Measurements from ENCODE around the gene PLCL2.

The PLCL2 gene

DNA sequence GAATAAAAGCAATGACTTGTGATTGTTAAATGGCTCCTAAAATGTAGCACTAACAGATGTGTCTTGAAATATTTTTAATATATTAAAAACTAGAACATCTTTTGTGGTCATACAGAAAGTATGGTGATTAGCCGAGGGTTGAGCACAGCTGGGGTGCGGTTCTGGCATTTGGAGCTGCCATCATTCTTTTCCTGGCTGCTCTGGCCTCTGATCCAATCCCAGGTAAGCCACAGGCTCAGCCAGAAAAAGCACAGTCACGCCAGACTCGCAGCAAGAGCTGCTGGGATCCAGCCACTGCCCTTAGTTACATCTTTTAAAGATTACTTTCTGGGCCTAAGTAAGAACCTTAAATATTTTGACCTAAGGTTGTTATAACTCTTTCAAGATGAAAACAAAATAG is 196.8 kb downstream of the PLCL2 start:
- no peak overlapping the region for H3K27ac ChIP-seq (ENCODE audit: low read depth, low read length, poor library complexity, severe bottlenecking)
- no peaks in the 10 kb centered on the region for H3K9me3 ChIP-seq (ENCODE audit: low read length)
- H3K4me3 ChIP-seq (ENCODE audit: low read depth, low read length, poor library complexity, severe bottlenecking), result no peak overlapping the region
- H3K27me3 ChIP-seq (ENCODE audit: insufficient read depth, low read length), result no peaks in the 10 kb centered on the region
- TF ChIP-seq, protein P1, sequence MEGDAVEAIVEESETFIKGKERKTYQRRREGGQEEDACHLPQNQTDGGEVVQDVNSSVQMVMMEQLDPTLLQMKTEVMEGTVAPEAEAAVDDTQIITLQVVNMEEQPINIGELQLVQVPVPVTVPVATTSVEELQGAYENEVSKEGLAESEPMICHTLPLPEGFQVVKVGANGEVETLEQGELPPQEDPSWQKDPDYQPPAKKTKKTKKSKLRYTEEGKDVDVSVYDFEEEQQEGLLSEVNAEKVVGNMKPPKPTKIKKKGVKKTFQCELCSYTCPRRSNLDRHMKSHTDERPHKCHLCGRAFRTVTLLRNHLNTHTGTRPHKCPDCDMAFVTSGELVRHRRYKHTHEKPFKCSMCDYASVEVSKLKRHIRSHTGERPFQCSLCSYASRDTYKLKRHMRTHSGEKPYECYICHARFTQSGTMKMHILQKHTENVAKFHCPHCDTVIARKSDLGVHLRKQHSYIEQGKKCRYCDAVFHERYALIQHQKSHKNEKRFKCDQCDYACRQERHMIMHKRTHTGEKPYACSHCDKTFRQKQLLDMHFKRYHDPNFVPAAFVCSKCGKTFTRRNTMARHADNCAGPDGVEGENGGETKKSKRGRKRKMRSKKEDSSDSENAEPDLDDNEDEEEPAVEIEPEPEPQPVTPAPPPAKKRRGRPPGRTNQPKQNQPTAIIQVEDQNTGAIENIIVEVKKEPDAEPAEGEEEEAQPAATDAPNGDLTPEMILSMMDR (IDR thresholded peaks at IDR 0.05; ENCODE audit: low read length), result no peak
- H4K20me1 ChIP-seq (ENCODE audit: insufficient read depth, low read length), result no peaks in the 10 kb centered on the region
- H3F3A ChIP-seq (ENCODE audit: insufficient read depth, low read length), result no peaks in the 10 kb centered on the region
- H3K4me2 ChIP-seq (ENCODE audit: low read length), result no peak overlapping the region
- H3K4me1 ChIP-seq (ENCODE audit: insufficient read depth, low read length, severe bottlenecking), result no peaks in the 10 kb centered on the region
- peaks cover 51% of the 10 kb centered on the region for H3K36me3 ChIP-seq (ENCODE audit: insufficient read depth, low read length)
- H3K9me2 ChIP-seq (ENCODE audit: low read depth, low read length), result no peaks in the 10 kb centered on the region
- H2AFZ ChIP-seq (ENCODE audit: low read length), result no peak overlapping the region
- H3K9ac ChIP-seq (ENCODE audit: low read length), result no peak overlapping the region
- no peaks in the 10 kb centered on the region for H3K79me2 ChIP-seq (ENCODE audit: insufficient read depth, low read length)

DNA sequence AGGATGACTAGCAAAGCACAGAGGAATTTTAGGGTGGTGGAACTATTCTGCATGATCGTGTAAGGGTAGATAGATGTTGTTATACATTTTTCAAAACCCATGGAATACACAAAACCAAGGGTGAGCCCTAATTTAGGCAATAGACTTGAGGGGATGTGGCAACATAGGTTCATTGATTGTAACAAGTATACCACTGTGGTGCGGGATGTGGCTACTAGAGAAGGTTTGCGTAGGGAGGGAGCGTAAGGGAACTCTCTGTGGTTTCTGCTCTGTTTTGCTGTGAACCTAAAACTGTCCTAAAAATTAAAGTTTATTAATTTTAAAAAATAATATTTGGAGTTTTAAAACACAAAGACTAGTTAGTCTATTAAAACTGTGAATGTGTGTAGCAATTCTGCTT is 202.8 kb downstream of the PLCL2 start:
- Histone ChIP-seq H3K9me3 (ENCODE audit: low read length) (no peaks in the 10 kb centered on the region), H3K36me3 (ENCODE audit: insufficient read depth, low read length) (peaks cover 37% of the 10 kb centered on the region)

DNA sequence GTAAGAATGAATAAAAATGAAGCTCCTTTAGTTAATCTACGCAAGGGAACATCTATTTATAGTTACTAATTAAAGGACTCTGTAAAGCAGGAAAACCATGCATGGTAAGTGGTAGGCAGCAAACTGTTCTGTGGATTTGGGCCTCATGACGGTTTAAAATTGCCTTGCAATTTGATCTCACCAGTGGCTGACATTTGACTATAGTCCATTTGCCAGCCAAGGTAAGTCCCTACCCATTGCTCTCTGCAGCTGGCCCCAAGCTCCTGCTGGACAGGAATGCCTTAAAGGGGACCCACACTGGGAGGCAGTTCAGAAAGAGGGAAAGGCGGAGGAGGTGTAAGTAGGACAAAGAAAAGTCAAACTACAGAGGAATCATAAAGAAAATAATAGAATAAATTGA is 203.3 kb downstream of the PLCL2 start:
- H3K4me3 ChIP-seq (ENCODE audit: low read depth, low read length, poor library complexity, severe bottlenecking), result no peak overlapping the region
- peaks cover 34% of the 10 kb centered on the region for H3K36me3 ChIP-seq (ENCODE audit: insufficient read depth, low read length)
- no peaks in the 10 kb centered on the region for H3K9me3 ChIP-seq (ENCODE audit: low read length)
- H4K20me1 ChIP-seq (ENCODE audit: insufficient read depth, low read length), result no peaks in the 10 kb centered on the region
- H3K27me3 ChIP-seq (ENCODE audit: insufficient read depth, low read length), result no peaks in the 10 kb centered on the region
- no peaks in the 10 kb centered on the region for H3K9me2 ChIP-seq (ENCODE audit: low read depth, low read length)
- H3K79me2 ChIP-seq (ENCODE audit: insufficient read depth, low read length), result no peaks in the 10 kb centered on the region
- no peaks in the 10 kb centered on the region for H3F3A ChIP-seq (ENCODE audit: insufficient read depth, low read length)
- H2AFZ ChIP-seq (ENCODE audit: low read length), result no peak overlapping the region
- TF ChIP-seq, protein P1 (IDR thresholded peaks at IDR 0.05; ENCODE audit: low read length), result no peak
- TF ChIP-seq EZH2 (IDR thresholded peaks at IDR 0.05; ENCODE audit: borderline replicate concordance, low read length), result no peak
- no peak overlapping the region for H3K27ac ChIP-seq (ENCODE audit: low read depth, low read length, poor library complexity, severe bottlenecking)
- H3K4me1 ChIP-seq (ENCODE audit: insufficient read depth, low read length, severe bottlenecking), result no peaks in the 10 kb centered on the region
- no peak overlapping the region for H3K4me2 ChIP-seq (ENCODE audit: low read length)
- H3K9ac ChIP-seq (ENCODE audit: low read length), result no peak overlapping the region

More for the DNA sequence above, 202.8 kb downstream of the PLCL2 start:
- Histone ChIP-seq H2AFZ (ENCODE audit: low read length) (no peak overlapping the region), H3K4me1 (ENCODE audit: insufficient read depth, low read length, severe bottlenecking) (no peaks in the 10 kb centered on the region), H3K4me2 (ENCODE audit: low read length) (no peak overlapping the region), H4K20me1 (ENCODE audit: insufficient read depth, low read length) (no peaks in the 10 kb centered on the region), H3K27ac (ENCODE audit: low read depth, low read length, poor library complexity, severe bottlenecking) (no peak overlapping the region), H3K79me2 (ENCODE audit: insufficient read depth, low read length) (no peaks in the 10 kb centered on the region), H3F3A (ENCODE audit: insufficient read depth, low read length) (no peaks in the 10 kb centered on the region), H3K27me3 (ENCODE audit: insufficient read depth, low read length) (no peaks in the 10 kb centered on the region), H3K9me2 (ENCODE audit: low read depth, low read length) (no peaks in the 10 kb centered on the region), H3K9ac (ENCODE audit: low read length) (no peak overlapping the region), H3K4me3 (ENCODE audit: low read depth, low read length, poor library complexity, severe bottlenecking) (no peak overlapping the region)
- no peak for TF ChIP-seq EZH2 (IDR thresholded peaks at IDR 0.05; ENCODE audit: borderline replicate concordance, low read length)
- TF ChIP-seq, protein P1 (IDR thresholded peaks at IDR 0.05; ENCODE audit: low read length), result no peak

Measured in OCI-LY1 (cell line).